WTC11 (cell line): ENCODE measurements around the gene APMAP. TPM values are rescaled to one million over a fixed set of nuclear protein-coding genes. Genes with fewer than 3 reads are reported as not detected.

ENCODE experiments used
- ATAC-seq: fragments of 200-7000 bp; cut with Tn5 transposase; 2 replicates; pipeline ENCODE4 v1.10.0; 2021; ENCODE audit warnings: mild to moderate bottlenecking, moderate library complexity
- CTCF ChIA-PET: fragments of 300-600 bp; sonication (Branson Sonifier 250); formaldehyde crosslinking; loops from one replicate; lab custom pipeline; 2021; ENCODE audit warnings: antibody characterized with exemption; lab: Charles Lee
- POLR2A ChIA-PET: fragments of 350-600 bp; sonication (Branson Sonifier 250); formaldehyde crosslinking; loops from one replicate; lab custom pipeline; 2021; ENCODE audit warnings: antibody characterized with exemption; lab: Charles Lee
- DNase-seq: peaks from one replicate; pipeline ENCODE4 v3.0.0; 2021; ENCODE audit warnings: low spot score
- H3K27ac Mint-ChIP-seq: 2 replicates; pipeline ENCODE4 v1.8.0; 2021; ENCODE audit warnings: mixed read lengths
- H3K27me3 Mint-ChIP-seq: 2 replicates; pipeline ENCODE4 v1.8.0; 2021; ENCODE audit warnings: low read depth, mild to moderate bottlenecking, moderate library complexity, mixed read lengths
- H3K36me3 Mint-ChIP-seq: 2 replicates; pipeline ENCODE4 v1.8.0; 2021; ENCODE audit warnings: mixed read lengths
- H3K4me1 Mint-ChIP-seq: 2 replicates; pipeline ENCODE4 v1.8.0; 2022; ENCODE audit warnings: mixed read lengths
- H3K4me3 Mint-ChIP-seq: 2 replicates; pipeline ENCODE4 v1.8.0; 2021; ENCODE audit warnings: mild to moderate bottlenecking, moderate library complexity, mixed read lengths
- H3K9me3 Mint-ChIP-seq: 2 replicates; pipeline ENCODE4 v1.8.0; 2021; ENCODE audit warnings: mixed read lengths
- ATF1 ChIP-seq: sonication (generic); formaldehyde crosslinking; IDR thresholded peaks from 2 replicates; pipeline ENCODE4 v1.8.1; 2023; ENCODE audit warnings: mild to moderate bottlenecking, moderate library complexity, missing genetic modification reagents
- CBFB ChIP-seq: sonication (generic); formaldehyde crosslinking; IDR thresholded peaks from 2 replicates; pipeline ENCODE4 v1.8.1; 2022; ENCODE audit warnings: mild to moderate bottlenecking, low read depth, missing genetic modification reagents
- FOXK1 ChIP-seq: sonication (generic); formaldehyde crosslinking; IDR thresholded peaks from 2 replicates; pipeline ENCODE4 v1.8.0; 2022; ENCODE audit warnings: mild to moderate bottlenecking, moderate library complexity, missing genetic modification reagents
- GTF2I ChIP-seq: fragments of 250-450 bp; sonication (Bioruptor Pico); conservative IDR thresholded peaks from 2 replicates; pipeline ENCODE4 v1.4.0; 2021; ENCODE audit warnings: mild to moderate bottlenecking
- HMGA2 ChIP-seq: fragments of 250-450 bp; sonication (Bioruptor Pico); IDR thresholded peaks from 2 replicates; pipeline ENCODE4 v1.4.0; 2021; ENCODE audit warnings: mild to moderate bottlenecking, moderate library complexity
- SOX15 ChIP-seq: fragments of 250-450 bp; sonication (Bioruptor Pico); IDR thresholded peaks from 2 replicates; pipeline ENCODE4 v1.9.0; 2021; ENCODE audit warnings: mild to moderate bottlenecking
- TP53 ChIP-seq: sonication (generic); formaldehyde crosslinking; IDR thresholded peaks from 2 replicates; pipeline ENCODE4 v1.8.1; 2023; ENCODE audit warnings: mild to moderate bottlenecking, missing genetic modification reagents
- ZNF263 ChIP-seq: sonication (generic); formaldehyde crosslinking; IDR thresholded peaks from 2 replicates; pipeline ENCODE4 v1.8.1; 2022; ENCODE audit warnings: low read depth, mild to moderate bottlenecking, moderate library complexity, missing genetic modification reagents
- total RNA-seq: library from RNA; stranded (reverse); gene quantifications from 3 replicates; pipeline ENCODE4 v1.2.3, GENCODE V29; 2021
- TF ChIP-seq, protein P1 (sequence below): sonication (generic); formaldehyde crosslinking; IDR thresholded peaks from 2 replicates; pipeline ENCODE4 v1.8.1; 2023; ENCODE audit warnings: mild to moderate bottlenecking, moderate library complexity, missing genetic modification reagents
- TF ChIP-seq, protein P2 (sequence below): sonication (generic); formaldehyde crosslinking; IDR thresholded peaks from 2 replicates; pipeline ENCODE4 v1.8.1; 2022; ENCODE audit warnings: mild to moderate bottlenecking, missing genetic modification reagents, moderate library complexity, borderline replicate concordance
- TF ChIP-seq, protein P3 (sequence below): fragments of 250-450 bp; sonication (Bioruptor Pico); conservative IDR thresholded peaks from 2 replicates; pipeline ENCODE4 v1.9.0; 2021; ENCODE audit warnings: mild to moderate bottlenecking
- TF ChIP-seq, protein P4 (sequence below): sonication (generic); formaldehyde crosslinking; conservative IDR thresholded peaks from 2 replicates; pipeline ENCODE4 v1.8.1; 2023; ENCODE audit warnings: mild to moderate bottlenecking, low read depth, missing genetic modification reagents, moderate library complexity
- TF ChIP-seq, protein P5 (sequence below): sonication (generic); formaldehyde crosslinking; IDR thresholded peaks from 2 replicates; pipeline ENCODE4 v1.8.0; 2023; ENCODE audit warnings: missing genetic modification reagents
- TF ChIP-seq, protein P6 (sequence below): sonication (generic); formaldehyde crosslinking; IDR thresholded peaks from 2 replicates; pipeline ENCODE4 v1.8.0; 2022; ENCODE audit warnings: mild to moderate bottlenecking, missing genetic modification reagents

Gene APMAP
- total RNA-seq, 1 experiment from 2014 or later: 55.3 TPM

DNA sequence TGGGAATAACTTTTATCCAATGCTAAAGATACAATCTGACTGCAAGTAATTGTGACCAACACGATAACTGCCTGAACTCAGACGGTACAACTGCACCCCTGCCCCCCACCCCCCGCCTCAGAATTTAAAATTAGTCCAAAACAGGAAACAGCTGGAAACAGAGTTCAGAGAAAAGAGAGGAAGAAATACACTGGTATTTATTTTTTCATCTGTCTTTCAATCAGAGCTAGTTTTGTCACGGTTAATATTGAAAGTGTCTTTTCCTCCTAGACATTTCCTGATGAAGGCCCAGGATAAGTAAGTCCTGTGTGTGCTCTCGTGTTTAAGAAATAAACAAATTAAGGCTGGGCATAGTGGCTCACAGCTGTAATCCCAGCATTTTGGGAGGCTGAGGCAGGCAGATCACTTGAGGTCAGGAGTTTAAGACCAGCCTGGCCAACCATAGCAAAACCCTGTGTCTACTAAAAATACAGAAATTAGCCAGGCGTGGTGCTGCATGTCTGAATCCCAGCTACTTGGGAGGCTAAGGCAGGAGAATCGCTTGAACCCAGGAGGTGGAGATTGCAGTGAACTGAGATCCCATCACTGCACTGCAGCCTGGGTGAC lies 43.9 kb upstream of the APMAP start (continued):
- TF ChIP-seq, protein P1, sequence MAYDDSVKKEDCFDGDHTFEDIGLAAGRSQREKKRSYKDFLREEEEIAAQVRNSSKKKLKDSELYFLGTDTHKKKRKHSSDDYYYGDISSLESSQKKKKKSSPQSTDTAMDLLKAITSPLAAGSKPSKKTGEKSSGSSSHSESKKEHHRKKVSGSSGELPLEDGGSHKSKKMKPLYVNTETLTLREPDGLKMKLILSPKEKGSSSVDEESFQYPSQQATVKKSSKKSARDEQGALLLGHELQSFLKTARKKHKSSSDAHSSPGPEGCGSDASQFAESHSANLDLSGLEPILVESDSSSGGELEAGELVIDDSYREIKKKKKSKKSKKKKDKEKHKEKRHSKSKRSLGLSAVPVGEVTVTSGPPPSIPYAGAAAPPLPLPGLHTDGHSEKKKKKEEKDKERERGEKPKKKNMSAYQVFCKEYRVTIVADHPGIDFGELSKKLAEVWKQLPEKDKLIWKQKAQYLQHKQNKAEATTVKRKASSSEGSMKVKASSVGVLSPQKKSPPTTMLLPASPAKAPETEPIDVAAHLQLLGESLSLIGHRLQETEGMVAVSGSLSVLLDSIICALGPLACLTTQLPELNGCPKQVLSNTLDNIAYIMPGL (CRISPR knock-in tag): no peak
- TF ChIP-seq FOXK1: no peak
- TF ChIP-seq, protein P2, sequence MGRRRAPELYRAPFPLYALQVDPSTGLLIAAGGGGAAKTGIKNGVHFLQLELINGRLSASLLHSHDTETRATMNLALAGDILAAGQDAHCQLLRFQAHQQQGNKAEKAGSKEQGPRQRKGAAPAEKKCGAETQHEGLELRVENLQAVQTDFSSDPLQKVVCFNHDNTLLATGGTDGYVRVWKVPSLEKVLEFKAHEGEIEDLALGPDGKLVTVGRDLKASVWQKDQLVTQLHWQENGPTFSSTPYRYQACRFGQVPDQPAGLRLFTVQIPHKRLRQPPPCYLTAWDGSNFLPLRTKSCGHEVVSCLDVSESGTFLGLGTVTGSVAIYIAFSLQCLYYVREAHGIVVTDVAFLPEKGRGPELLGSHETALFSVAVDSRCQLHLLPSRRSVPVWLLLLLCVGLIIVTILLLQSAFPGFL (CRISPR knock-in tag): no peak
- no peak for TF ChIP-seq ZNF263 (CRISPR knock-in tag)
- TF ChIP-seq TP53 (CRISPR knock-in tag): no peak
- TF ChIP-seq, protein P3, sequence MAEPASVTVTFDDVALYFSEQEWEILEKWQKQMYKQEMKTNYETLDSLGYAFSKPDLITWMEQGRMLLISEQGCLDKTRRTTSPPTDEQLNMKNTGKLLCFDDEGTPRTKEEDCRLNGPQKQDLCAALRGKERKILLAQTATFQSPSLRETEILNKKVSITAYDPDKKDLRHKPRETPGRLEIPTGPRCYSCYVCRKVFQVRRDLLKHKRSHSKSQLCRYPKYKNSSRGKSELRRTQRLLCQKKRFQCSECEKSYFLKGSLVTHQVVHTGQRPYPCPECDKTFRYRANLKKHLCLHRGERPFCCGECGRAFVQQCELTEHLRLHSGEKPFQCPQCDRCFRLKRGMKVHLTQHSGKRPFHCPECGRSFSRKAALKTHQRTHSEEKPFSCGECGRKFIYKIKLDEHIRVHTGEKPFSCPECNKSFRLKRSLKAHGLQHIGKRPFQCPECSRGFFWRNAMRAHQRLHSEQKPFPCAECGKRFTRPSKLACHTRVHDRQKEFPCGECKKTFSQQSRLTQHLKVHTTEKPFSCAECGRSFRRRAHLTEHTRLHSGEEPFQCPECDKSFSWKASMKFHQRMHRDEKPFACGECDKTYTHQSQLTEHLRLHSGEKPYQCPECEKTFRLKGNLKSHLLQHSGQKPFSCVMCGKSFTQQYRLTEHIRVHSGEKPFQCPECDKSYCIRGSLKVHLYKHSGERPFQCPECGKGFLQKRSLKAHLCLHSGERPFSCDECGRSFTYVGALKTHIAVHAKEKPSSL (CRISPR knock-in tag): no peak
- TF ChIP-seq CBFB (CRISPR knock-in tag): no peak
- TF ChIP-seq SOX15 (CRISPR knock-in tag): no peak
- TF ChIP-seq, protein P4, sequence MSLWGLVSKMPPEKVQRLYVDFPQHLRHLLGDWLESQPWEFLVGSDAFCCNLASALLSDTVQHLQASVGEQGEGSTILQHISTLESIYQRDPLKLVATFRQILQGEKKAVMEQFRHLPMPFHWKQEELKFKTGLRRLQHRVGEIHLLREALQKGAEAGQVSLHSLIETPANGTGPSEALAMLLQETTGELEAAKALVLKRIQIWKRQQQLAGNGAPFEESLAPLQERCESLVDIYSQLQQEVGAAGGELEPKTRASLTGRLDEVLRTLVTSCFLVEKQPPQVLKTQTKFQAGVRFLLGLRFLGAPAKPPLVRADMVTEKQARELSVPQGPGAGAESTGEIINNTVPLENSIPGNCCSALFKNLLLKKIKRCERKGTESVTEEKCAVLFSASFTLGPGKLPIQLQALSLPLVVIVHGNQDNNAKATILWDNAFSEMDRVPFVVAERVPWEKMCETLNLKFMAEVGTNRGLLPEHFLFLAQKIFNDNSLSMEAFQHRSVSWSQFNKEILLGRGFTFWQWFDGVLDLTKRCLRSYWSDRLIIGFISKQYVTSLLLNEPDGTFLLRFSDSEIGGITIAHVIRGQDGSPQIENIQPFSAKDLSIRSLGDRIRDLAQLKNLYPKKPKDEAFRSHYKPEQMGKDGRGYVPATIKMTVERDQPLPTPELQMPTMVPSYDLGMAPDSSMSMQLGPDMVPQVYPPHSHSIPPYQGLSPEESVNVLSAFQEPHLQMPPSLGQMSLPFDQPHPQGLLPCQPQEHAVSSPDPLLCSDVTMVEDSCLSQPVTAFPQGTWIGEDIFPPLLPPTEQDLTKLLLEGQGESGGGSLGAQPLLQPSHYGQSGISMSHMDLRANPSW (CRISPR knock-in tag): no peak
- TF ChIP-seq, protein P5, sequence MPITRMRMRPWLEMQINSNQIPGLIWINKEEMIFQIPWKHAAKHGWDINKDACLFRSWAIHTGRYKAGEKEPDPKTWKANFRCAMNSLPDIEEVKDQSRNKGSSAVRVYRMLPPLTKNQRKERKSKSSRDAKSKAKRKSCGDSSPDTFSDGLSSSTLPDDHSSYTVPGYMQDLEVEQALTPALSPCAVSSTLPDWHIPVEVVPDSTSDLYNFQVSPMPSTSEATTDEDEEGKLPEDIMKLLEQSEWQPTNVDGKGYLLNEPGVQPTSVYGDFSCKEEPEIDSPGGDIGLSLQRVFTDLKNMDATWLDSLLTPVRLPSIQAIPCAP (CRISPR knock-in tag): no peak
- no peak for TF ChIP-seq ATF1
- TF ChIP-seq, all 79 proteins: peak for 0

DNA sequence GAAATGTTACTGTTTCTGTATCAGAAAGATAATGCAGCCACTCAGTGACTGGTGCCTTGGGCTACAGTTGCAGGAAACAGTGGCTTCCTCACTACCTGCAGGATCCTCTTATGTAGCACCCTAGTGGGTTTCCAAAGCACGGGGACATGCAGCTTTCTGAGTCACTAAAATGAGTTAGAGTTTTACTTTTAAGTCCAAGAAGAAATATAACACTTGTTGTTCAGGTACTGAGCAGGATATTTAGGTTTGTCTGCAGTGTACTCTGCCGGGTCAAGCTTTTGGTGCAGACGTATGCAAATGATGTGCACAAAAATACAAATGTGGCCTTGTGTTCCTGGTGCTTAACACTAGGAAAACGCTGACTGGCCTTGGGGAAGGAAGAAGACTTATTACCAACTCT lies 43.4 kb upstream of the APMAP start:
- DNase-seq: no peak

More for the DNA sequence above, 43.4 kb upstream of the APMAP start:
- POLR2A ChIA-PET: no interaction called here
- Mint-ChIP-seq H3K9me3 (no peaks in the 10 kb centered on the region), H3K27me3 (peaks cover 10% of the 10 kb centered on the region), H3K36me3 (no peaks in the 10 kb centered on the region; the same call in 1 of the 2 replicates), H3K27ac (no peak overlapping the region), H3K4me1 (peaks cover 11% of the 10 kb centered on the region), H3K4me3 (no peak overlapping the region)
- CTCF ChIA-PET: interaction anchor here (2.7 kb wide), 1 partner anchor 29 kb away, joined by 8 read pairs; no protein-coding TSS in a partner anchor
- ATAC-seq: no peak
- TF ChIP-seq, protein P1 (CRISPR knock-in tag): no peak
- TF ChIP-seq GTF2I (CRISPR knock-in tag) (no peak), HMGA2 (no peak)
- TF ChIP-seq, protein P6, sequence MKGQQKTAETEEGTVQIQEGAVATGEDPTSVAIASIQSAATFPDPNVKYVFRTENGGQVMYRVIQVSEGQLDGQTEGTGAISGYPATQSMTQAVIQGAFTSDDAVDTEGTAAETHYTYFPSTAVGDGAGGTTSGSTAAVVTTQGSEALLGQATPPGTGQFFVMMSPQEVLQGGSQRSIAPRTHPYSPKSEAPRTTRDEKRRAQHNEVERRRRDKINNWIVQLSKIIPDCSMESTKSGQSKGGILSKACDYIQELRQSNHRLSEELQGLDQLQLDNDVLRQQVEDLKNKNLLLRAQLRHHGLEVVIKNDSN (CRISPR knock-in tag): no peak
